B cell (primary cell): ENCODE results near the gene LRRC47. TPM values are rescaled to one million over a fixed set of nuclear protein-coding genes. Genes with fewer than 3 reads are reported as not detected.

ENCODE experiments used
- ATAC-seq: fragments of 200-7000 bp; cut with Tn5 transposase; one replicate; pipeline ENCODE4 v1.10.0; 2021; ENCODE audit warnings: low read depth, mild to moderate bottlenecking, moderate number of reproducible peaks, moderate library complexity
- CTCF ChIA-PET: fragments of 350-600 bp; sonication (Branson Sonifier 250); formaldehyde crosslinking; loops from one replicate; lab custom pipeline; 2021; ENCODE audit warnings: antibody characterized with exemption, inconsistent platforms; lab: Charles Lee
- POLR2A ChIA-PET: fragments of 350-600 bp; sonication (Branson Sonifier 250); formaldehyde crosslinking; loops from one replicate; lab custom pipeline; 2021; ENCODE audit warnings: antibody characterized with exemption; lab: Charles Lee
- DNase-seq: peaks from one replicate; pipeline ENCODE4 v3.0.0; 2013
- H2AFZ ChIP-seq: 2 replicates; pipeline ENCODE4 v1.6.1; 2012; ENCODE audit warnings: mild to moderate bottlenecking, low read depth, low read length; ENCODE audit not compliant: insufficient read depth, poor library complexity, severe bottlenecking
- H3K27ac ChIP-seq, 2 donors: 1 replicate in 1 of 2; 2 replicates in 1 of 2; pipeline ENCODE4 v1.5.1; 2012 to 2013; ENCODE audit warnings: low read length in 2 of 2, mild to moderate bottlenecking in 2 of 2, moderate library complexity in 1 of 2
- H3K27me3 ChIP-seq, 4 experiments: fragments of 200-600 bp in 1 of 4; sonication (generic) in 1 of 4; replicated peaks in 1 of 4; 1 replicate in 2 of 4; 2 replicates in 2 of 4; pipeline versions ENCODE4 v1.6.1 to v1.7.0; 2013 to 2016; ENCODE audit warnings: low read length in 3 of 4, mild to moderate bottlenecking in 2 of 4, mixed read lengths in 1 of 4, moderate library complexity in 1 of 4; ENCODE audit not compliant: insufficient read depth in 4 of 4, control insufficient read depth in 3 of 4; ENCODE audit errors: control extremely low read depth in 1 of 4
- H3K36me3 ChIP-seq, 2 experiments: replicated peaks in 1 of 2; 1 replicate in 1 of 2; 2 replicates in 1 of 2; pipeline versions ENCODE4 v1.6.1 to v1.7.1; 2013; ENCODE audit warnings: low read length in 1 of 2; ENCODE audit not compliant: insufficient read depth in 2 of 2, control insufficient read depth in 1 of 2; ENCODE audit errors: control extremely low read depth in 1 of 2, extremely low read depth in 1 of 2
- H3K4me1 ChIP-seq, 2 donors: fragments of 200-600 bp in 1 of 2; sonication (generic) in 1 of 2; 1 replicate in 1 of 2; 2 replicates in 1 of 2; pipeline versions ENCODE4 v1.5.1 to v1.6.1; 2013 to 2017; ENCODE audit warnings: low read length in 2 of 2; ENCODE audit not compliant: control insufficient read depth in 2 of 2, insufficient read depth in 2 of 2
- H3K4me2 ChIP-seq: replicated peaks from 2 replicates; pipeline ENCODE3; 2012; ENCODE audit warnings: mild to moderate bottlenecking, low read depth, low read length; ENCODE audit not compliant: poor library complexity, severe bottlenecking
- H3K4me3 ChIP-seq, 5 experiments: fragments of 200-600 bp in 1 of 5; sonication (generic) in 1 of 5; 1 replicate in 3 of 5; 2 replicates in 2 of 5; pipeline versions ENCODE4 v1.5.1 to v1.7.0; 2011 to 2016; ENCODE audit warnings: low read length in 4 of 5, mild to moderate bottlenecking in 4 of 5, low read depth in 2 of 5, control low read depth in 1 of 5, moderate library complexity in 1 of 5; ENCODE audit not compliant: insufficient read depth in 1 of 5; ENCODE audit errors: control extremely low read depth in 1 of 5, extremely low read depth in 1 of 5
- H3K79me2 ChIP-seq: fragments of 200-600 bp; sonication (generic); one replicate; pipeline ENCODE4 v1.6.0; 2016; ENCODE audit warnings: low read length; ENCODE audit not compliant: control insufficient read depth, insufficient read depth
- H3K9ac ChIP-seq: fragments of 200-600 bp; sonication (generic); 2 replicates; pipeline ENCODE4 v1.6.1; 2017; ENCODE audit warnings: mild to moderate bottlenecking, low read length, moderate library complexity
- H3K9me3 ChIP-seq, 3 donors: one replicate each; pipeline versions ENCODE4 v1.6.1 to v1.7.1; 2013; ENCODE audit warnings: low read length in 2 of 3; ENCODE audit not compliant: control insufficient read depth in 2 of 3, insufficient read depth in 1 of 3; ENCODE audit errors: control extremely low read depth in 1 of 3
- H4K20me1 ChIP-seq: 2 replicates; pipeline ENCODE4 v1.6.0; 2012; ENCODE audit warnings: mild to moderate bottlenecking, low read length; ENCODE audit not compliant: insufficient read depth, control insufficient read depth, poor library complexity, severe bottlenecking
- H3K27ac Mint-ChIP-seq: one replicate; pipeline ENCODE4 v1.8.0; 2021; ENCODE audit warnings: mixed read lengths
- H3K27me3 Mint-ChIP-seq: one replicate; pipeline ENCODE4 v1.8.0; 2021; ENCODE audit warnings: mixed read lengths
- H3K4me1 Mint-ChIP-seq: one replicate; pipeline ENCODE4 v1.8.0; 2021; ENCODE audit warnings: mixed read lengths
- H3K4me3 Mint-ChIP-seq: one replicate; pipeline ENCODE4 v1.8.0; 2021; ENCODE audit warnings: mixed read lengths
- H3K9me3 Mint-ChIP-seq: one replicate; pipeline ENCODE4 v1.8.0; 2022; ENCODE audit warnings: mixed read lengths; ENCODE audit not compliant: insufficient read depth
- EZH2 ChIP-seq: IDR thresholded peaks from 2 replicates; pipeline ENCODE4 v1.6.1; 2012; ENCODE audit warnings: borderline replicate concordance, low read depth, mild to moderate bottlenecking, moderate library complexity, low read length; ENCODE audit not compliant: insufficient read depth, poor library complexity, severe bottlenecking
- WGBS: methylation state at CpG from one replicate; pipeline ENCODE4 v1.1.5; 2013; ENCODE audit warnings: missing lambda C conversion rate; ENCODE audit not compliant: insufficient coverage; 5-methylcytosine and 5-hydroxymethylcytosine counted together
- intact Hi-C: fragments of 100-400 bp; cut with micrococcal nuclease; formaldehyde crosslinking; loops from one replicate; pipeline ENCODE4 v1.10.0; 2022
- polyA plus RNA-seq: library from polyadenylated mRNA; depleted of rRNA; stranded (reverse); fragments of >200 nt; gene quantifications from 2 replicates; pipeline ENCODE4 v1.2.3, GENCODE V29; 2012
- total RNA-seq, 2 donors: library from RNA; stranded (reverse); fragments of 120-200 nt in 1 of 2; gene quantifications; 1 replicate in 1 of 2; 2 replicates in 1 of 2; pipeline versions ENCODE4 v1.2.3 to v1.2.4, GENCODE V29; 2013 to 2022
- TF ChIP-seq, protein P1 (sequence below): fragments of 200-600 bp; IDR thresholded peaks from one replicate; pipeline ENCODE4 v1.8.0; 2022; ENCODE audit warnings: antibody characterized with exemption, mild to moderate bottlenecking

LRRC47 gene
- total and polyA plus RNA-seq, 2 donors (not counting 1 experiment from before 2014, with no cell fraction given) = 16.7 to 48.2 TPM

DNA sequence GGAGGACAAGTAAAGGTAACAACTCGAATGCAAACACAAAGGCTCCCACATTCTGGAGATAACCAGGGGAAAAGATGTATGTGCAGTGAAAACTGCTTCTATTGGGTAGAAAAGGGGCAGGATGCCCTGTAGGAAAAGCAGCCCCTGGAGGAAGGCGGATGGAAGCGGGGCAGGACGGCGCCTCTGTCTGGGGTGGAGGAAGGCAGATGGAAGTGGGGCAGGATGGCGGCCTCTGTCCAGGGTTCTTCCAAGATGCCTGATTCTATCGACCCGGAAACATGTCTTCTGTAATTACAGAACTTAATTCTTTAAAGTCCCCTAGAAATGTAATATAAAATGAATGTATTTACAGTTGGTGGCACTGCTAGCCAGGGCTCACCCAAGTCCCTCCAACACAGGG lies 24.0 kb upstream of the LRRC47 start:
- intact Hi-C loops = no loop called here
- Histone ChIP-seq H3K9me3 (no peaks in the 10 kb centered on the region), H3K4me2 (no peak overlapping the region), H3K4me1 (no peaks in the 10 kb centered on the region), H3K27ac (no peak overlapping the region), H3K36me3 (peaks cover 2 to 39% of the 10 kb centered on the region in 2 experiments), H4K20me1 (no peaks in the 10 kb centered on the region), H3K27me3 (no peaks in the 10 kb centered on the region), H2AFZ (no peak overlapping the region), H3K79me2 (no peaks in the 10 kb centered on the region), H3K9ac (no peak overlapping the region), H3K4me3 (no peak overlapping the region)
- ATAC-seq = no peak
- no peaks in the 10 kb centered on the region for H3K27me3 Mint-ChIP-seq
- H3K9me3 Mint-ChIP-seq = no peaks in the 10 kb centered on the region
- TF ChIP-seq, protein P1, sequence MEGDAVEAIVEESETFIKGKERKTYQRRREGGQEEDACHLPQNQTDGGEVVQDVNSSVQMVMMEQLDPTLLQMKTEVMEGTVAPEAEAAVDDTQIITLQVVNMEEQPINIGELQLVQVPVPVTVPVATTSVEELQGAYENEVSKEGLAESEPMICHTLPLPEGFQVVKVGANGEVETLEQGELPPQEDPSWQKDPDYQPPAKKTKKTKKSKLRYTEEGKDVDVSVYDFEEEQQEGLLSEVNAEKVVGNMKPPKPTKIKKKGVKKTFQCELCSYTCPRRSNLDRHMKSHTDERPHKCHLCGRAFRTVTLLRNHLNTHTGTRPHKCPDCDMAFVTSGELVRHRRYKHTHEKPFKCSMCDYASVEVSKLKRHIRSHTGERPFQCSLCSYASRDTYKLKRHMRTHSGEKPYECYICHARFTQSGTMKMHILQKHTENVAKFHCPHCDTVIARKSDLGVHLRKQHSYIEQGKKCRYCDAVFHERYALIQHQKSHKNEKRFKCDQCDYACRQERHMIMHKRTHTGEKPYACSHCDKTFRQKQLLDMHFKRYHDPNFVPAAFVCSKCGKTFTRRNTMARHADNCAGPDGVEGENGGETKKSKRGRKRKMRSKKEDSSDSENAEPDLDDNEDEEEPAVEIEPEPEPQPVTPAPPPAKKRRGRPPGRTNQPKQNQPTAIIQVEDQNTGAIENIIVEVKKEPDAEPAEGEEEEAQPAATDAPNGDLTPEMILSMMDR = no peak
- TF ChIP-seq EZH2 = no peak
- no peak overlapping the region for H3K27ac Mint-ChIP-seq
- DNase-seq = no peak
- H3K4me1 Mint-ChIP-seq = no peaks in the 10 kb centered on the region
- 96% methylated on average over 5 of the region's 8 CpGs for WGBS
- ChIA-PET CTCF (no interaction called here), POLR2A (no interaction called here)
- H3K4me3 Mint-ChIP-seq = no peak overlapping the region

DNA sequence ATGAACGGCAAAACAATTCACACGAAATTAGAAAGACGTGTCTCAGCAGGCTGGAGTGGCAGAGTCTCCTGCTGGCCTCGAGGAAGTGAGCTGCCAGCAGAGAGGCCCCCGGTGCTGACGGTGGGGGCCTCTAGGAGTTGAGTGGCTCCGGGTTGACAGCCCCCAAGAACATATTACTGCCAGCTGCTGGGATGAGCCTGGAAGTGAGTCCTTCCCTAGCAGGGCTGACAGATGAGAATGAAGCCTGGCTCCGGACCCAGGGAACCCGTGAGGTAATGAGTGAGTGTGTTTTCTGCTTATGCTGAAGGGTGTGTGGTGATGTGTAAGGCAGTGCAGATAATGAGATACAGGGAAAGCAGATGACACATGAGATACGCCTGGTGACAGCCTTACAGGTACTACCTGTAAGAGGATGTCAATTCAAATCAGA lies 23.5 kb upstream of the LRRC47 start:
- no peaks in the 10 kb centered on the region for H3K4me1 Mint-ChIP-seq
- no peaks in the 10 kb centered on the region for H3K9me3 Mint-ChIP-seq
- no peak overlapping the region for H3K27ac ChIP-seq
- no peak overlapping the region for H3K27ac Mint-ChIP-seq
- H4K20me1 ChIP-seq = no peaks in the 10 kb centered on the region
- whole genome bisulfite sequencing = 89% methylated on average over 9 of the region's 10 CpGs
- no peak for DNase-seq
- no peaks in the 10 kb centered on the region for H3K4me1 ChIP-seq
- no peak overlapping the region for H3K9ac ChIP-seq
- no peaks in the 10 kb centered on the region for H3K27me3 Mint-ChIP-seq
- H3K79me2 ChIP-seq = no peaks in the 10 kb centered on the region
- intact Hi-C loops = no loop called here
- H3K4me3 Mint-ChIP-seq = no peak overlapping the region
- no peak for TF ChIP-seq EZH2
- TF ChIP-seq, protein P1 = no peak
- CTCF ChIA-PET = no interaction called here
- ATAC-seq = no peak
- H3K4me2 ChIP-seq = no peak overlapping the region
- H3K4me3 ChIP-seq = no peak overlapping the region
- no peaks in the 10 kb centered on the region for H3K9me3 ChIP-seq
- H3K27me3 ChIP-seq = no peaks in the 10 kb centered on the region
- POLR2A ChIA-PET = no interaction called here
- peaks cover 2 to 41% of the 10 kb centered on the region in 2 experiments for H3K36me3 ChIP-seq
- no peak overlapping the region for H2AFZ ChIP-seq
